Spleen (tissue), 7 donors: Measurements from ENCODE around the gene ZNF148.

Experiments used
- POLR2A ChIP-seq, 3 donors: fragments of 450-650 bp; IDR thresholded peaks; one replicate each; pipeline ENCODE4 v1.5.1; 2017; ENCODE audit warnings: antibody characterized with exemption in 3 of 3, mild to moderate bottlenecking in 1 of 3
- POLR2AphosphoS5 ChIP-seq, 3 donors: sonication (generic); formaldehyde crosslinking; IDR thresholded peaks; one replicate each; pipeline ENCODE4 v1.5.1; 2017; ENCODE audit warnings: antibody characterized with exemption in 3 of 3
- TF ChIP-seq, protein P1 (sequence below), 11 experiments: fragments of 200-600 bp in 7 of 11; fragments of 450-650 bp in 4 of 11; sonication (generic) in 4 of 11; IDR thresholded peaks in 8 of 11; conservative IDR thresholded peaks in 3 of 11; 1 replicate in 7 of 11; 2 replicates in 4 of 11; pipeline versions ENCODE4 v1.4.0 to v1.8.0; 2016 to 2021; ENCODE audit warnings: antibody characterized with exemption in 11 of 11, inconsistent platforms in 4 of 11, mild to moderate bottlenecking in 1 of 11
- donor health status: DM: no; HTN: no; CAD: no; lungs with moderate emphysema.
- donor health status: DM: no; HTN: no; CAD: no.
- donor health status: DM: no; HTN: no; CAD: no.

DNA sequence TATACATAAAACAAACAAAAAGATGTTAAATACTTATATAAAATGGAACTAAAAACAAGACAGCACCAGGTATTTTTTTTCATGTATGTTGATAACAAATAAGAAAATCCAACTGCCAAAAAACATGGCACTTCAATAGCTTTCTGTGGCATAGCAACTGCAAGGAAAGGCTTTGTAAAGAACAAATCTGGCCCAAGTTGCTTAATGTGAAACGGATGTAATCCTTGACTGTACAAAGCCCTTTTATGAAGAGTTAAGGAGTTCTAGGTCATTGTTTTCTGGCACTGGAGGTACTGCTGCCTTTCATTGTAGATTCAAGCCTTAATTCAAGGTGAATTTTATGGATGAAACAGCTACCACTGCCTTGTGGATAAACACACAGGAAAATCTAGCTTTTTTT, 93.7 kb downstream of the ZNF148 start:
- TF ChIP-seq POLR2AphosphoS5 (IDR thresholded peaks at IDR 0.05) (no peak), POLR2A (IDR thresholded peaks at IDR 0.05) (no peak)
- TF ChIP-seq, protein P1, sequence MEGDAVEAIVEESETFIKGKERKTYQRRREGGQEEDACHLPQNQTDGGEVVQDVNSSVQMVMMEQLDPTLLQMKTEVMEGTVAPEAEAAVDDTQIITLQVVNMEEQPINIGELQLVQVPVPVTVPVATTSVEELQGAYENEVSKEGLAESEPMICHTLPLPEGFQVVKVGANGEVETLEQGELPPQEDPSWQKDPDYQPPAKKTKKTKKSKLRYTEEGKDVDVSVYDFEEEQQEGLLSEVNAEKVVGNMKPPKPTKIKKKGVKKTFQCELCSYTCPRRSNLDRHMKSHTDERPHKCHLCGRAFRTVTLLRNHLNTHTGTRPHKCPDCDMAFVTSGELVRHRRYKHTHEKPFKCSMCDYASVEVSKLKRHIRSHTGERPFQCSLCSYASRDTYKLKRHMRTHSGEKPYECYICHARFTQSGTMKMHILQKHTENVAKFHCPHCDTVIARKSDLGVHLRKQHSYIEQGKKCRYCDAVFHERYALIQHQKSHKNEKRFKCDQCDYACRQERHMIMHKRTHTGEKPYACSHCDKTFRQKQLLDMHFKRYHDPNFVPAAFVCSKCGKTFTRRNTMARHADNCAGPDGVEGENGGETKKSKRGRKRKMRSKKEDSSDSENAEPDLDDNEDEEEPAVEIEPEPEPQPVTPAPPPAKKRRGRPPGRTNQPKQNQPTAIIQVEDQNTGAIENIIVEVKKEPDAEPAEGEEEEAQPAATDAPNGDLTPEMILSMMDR (IDR thresholded peaks at IDR 0.05 in 8 of 11, conservative IDR thresholded peaks at IDR 0.05 in 3 of 11), result no peak
